ENCODE data around the gene FBXO24. TPM values are rescaled to one million over a fixed set of nuclear protein-coding genes. Genes with fewer than 3 reads are reported as not detected.
"Not testable (repeated sequence)": the region's sequence is repeated elsewhere in the genome, so short reads cannot be mapped to it uniquely, and the experiment has no call there.

The FBXO24 gene
- total and polyA plus RNA-seq, 11 donors: 0.11 to 0.75 (median 0.31) TPM; not detected in 4

GRCh38 chr7:100562195-100563099, 23.7 kb upstream of the FBXO24 start:
- Histone ChIP-seq H3K36me3 (peaks cover 0 to 20% (median 11%) of the 10 kb centered on the region in 9 donors), H3K4me1 (peaks cover 0 to 13% (median 3%) of the 10 kb centered on the region in 12 donors)
- no peak for TF ChIP-seq POLR2A (IDR thresholded peaks at IDR 0.05)
- TF ChIP-seq CTCF (IDR thresholded peaks at IDR 0.05): no peak

DNA sequence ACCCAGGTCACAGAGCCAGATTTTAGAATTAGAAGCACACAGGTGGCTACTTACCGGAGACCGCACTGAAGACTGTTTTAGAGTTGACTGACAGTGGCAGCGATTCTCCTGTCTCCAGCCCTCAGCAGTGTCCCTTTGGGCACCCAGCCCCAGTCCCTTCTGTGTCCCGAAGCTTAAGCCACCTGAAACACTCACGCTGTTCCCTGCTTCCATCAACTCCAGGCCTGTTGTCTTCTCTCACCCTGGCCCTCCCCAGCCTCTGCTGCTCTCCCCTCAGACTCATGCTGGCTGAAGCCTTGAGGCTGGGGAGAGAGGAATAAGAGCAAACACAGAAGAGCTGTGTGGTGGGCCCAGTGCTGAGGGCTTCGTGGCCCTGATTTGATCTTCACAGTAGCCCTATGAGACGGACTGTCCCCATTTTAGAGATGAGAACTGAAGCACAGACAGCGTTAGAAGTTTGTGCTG, 23.0 kb upstream of the FBXO24 start:
- Histone ChIP-seq H3K9me3 (no peaks in the 10 kb centered on the region), H3K27ac (no peak overlapping the region), H3K36me3 (peaks cover 0 to 13% (median 10%) of the 10 kb centered on the region in 9 donors), H3K4me1 (peaks cover 0 to 13% (median 3%) of the 10 kb centered on the region in 12 donors), H3K4me3 (no peak overlapping the region), H3K27me3 (no peaks in the 10 kb centered on the region)
- no peak for DNase-seq
- 93 to 94% (median 93%) methylated on average over 8 of the region's 8 CpGs for WGBS, 4 donors
- intact Hi-C loops (cut with DNase I): loop anchor here in 9 of 10 donors (2.0 to 10.0 kb wide), 8 partner anchors 51 to 164 kb away; partner anchors contain the start of genes GIGYF1 (in 6 of the 9) and EPO (in 1 of the 9)
- no peak for TF ChIP-seq CTCF (IDR thresholded peaks at IDR 0.05)
- TF ChIP-seq POLR2A (IDR thresholded peaks at IDR 0.05): no peak
- no peak for ATAC-seq

More at GRCh38 chr7:100562195-100563099, 23.7 kb upstream of the FBXO24 start:
- WGBS, 4 donors: 90 to 93% (median 92%) methylated on average over 25 to 26 of the region's 26 CpGs
- no peaks in the 10 kb centered on the region for H3K9me3 ChIP-seq
- H3K27ac ChIP-seq: no peak overlapping the region
- DNase-seq: peak in 1 of 5 donors; percentile 57
- no peak overlapping the region for H3K4me3 ChIP-seq
- no peaks in the 10 kb centered on the region for H3K27me3 ChIP-seq
- ATAC-seq: no peak
- intact Hi-C loops (cut with DNase I): loop anchor here in 9 of 10 donors (2.0 to 10.0 kb wide), 8 partner anchors 50 to 165 kb away; partner anchors contain the start of genes GIGYF1 (in 6 of the 9) and EPO (in 1 of the 9)

DNA sequence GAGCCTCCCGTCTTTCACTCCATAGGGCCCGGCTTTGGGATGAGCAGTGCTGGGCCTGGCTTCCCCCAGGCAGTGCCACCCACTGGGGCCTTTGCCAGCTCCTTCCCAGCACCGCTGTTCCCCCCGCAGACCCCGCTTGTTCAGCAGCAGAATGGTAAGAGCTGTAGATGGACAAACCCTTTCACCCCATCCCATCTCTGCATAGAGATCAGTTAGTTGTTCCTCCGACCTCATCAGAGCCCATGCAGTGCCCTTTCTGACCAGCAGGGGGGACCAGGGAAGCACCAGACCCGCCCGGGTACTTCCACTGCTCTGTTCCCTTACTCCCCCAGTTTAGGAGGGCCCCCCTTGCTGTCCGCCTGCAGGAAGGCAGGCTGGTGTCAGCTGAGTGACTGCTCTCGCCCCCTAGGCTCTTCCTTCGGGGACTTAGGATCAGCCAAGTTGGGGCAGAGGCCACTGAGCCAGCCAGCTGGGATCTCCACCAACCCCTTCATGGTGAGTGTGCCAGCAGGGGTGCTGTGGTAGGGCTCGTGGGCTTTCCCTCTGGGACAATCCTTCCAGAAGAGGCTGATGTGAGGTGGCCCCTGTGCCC, 22.2 kb upstream of the FBXO24 start:
- DNase-seq (peak; percentile 78 to 88 (median 81)), ATAC-seq (peak; percentile 37 to 70 (median 63))
- peaks cover 0 to 12% (median 9%) of the 10 kb centered on the region in 9 donors for H3K36me3 ChIP-seq
- peaks cover 0 to 13% (median 3%) of the 10 kb centered on the region in 12 donors for H3K4me1 ChIP-seq
- H3K4me3 ChIP-seq: no peak overlapping the region
- no peaks in the 10 kb centered on the region for H3K27me3 ChIP-seq
- H3K9me3 ChIP-seq: no peaks in the 10 kb centered on the region
- intact Hi-C loops (cut with DNase I): loop anchor here (2.0 to 10.0 kb wide), 9 partner anchors 52 to 163 kb away; partner anchors contain the start of genes GIGYF1 (in 6 of the 10) and EPO (in 1 of the 10)
- no peak overlapping the region for H3K27ac ChIP-seq
- TF ChIP-seq CTCF (IDR thresholded peaks at IDR 0.05): peak; percentile 89 to 96 (median 94)
- no peak for TF ChIP-seq POLR2A (IDR thresholded peaks at IDR 0.05)
- WGBS, 4 donors: 38 to 44% (median 40%) methylated on average over 11 to 12 of the region's 12 CpGs

DNA sequence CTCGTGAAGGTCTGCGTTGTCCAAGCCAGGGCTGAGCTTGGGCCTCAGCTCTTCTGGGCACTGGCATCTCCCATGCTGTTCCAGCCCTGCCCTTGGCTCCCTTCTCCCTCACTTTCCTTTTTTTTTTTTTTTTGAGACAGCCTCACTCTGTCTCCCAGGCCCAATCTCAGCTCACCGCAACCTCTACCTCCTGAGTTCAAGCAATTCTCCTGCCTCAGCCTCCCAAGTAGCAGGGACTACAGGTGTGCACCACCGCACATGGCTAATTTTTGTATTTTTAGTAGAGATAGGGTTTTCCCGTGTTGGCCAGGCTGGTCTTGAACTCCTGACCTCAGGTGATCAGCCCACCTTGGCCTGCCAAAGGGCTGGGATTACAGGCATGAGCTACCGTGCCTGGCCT, 21.7 kb upstream of the FBXO24 start:
- WGBS, 4 donors: 92 to 97% (median 94%) methylated on average over 6 of the region's 6 CpGs
- not testable (repeated sequence) for H3K9me3 ChIP-seq, H3K4me3 ChIP-seq, ATAC-seq, H3K27me3 ChIP-seq, DNase-seq, H3K27ac ChIP-seq
- Histone ChIP-seq H3K4me1 (peaks cover 0 to 16% (median 5%) of the 10 kb centered on the region in 12 donors), H3K36me3 (peaks cover 0 to 12% (median 9%) of the 10 kb centered on the region in 9 donors)
- intact Hi-C loops (cut with DNase I): loop anchor here (2.0 to 10.0 kb wide), 8 partner anchors 52 to 163 kb away; partner anchors contain the start of genes GIGYF1 (in 6 of the 10) and EPO (in 1 of the 10)

Data from heart left ventricle (tissue), 16 donors.